ENCODE measurements around the gene TRIM67.

Gene TRIM67

DNA sequence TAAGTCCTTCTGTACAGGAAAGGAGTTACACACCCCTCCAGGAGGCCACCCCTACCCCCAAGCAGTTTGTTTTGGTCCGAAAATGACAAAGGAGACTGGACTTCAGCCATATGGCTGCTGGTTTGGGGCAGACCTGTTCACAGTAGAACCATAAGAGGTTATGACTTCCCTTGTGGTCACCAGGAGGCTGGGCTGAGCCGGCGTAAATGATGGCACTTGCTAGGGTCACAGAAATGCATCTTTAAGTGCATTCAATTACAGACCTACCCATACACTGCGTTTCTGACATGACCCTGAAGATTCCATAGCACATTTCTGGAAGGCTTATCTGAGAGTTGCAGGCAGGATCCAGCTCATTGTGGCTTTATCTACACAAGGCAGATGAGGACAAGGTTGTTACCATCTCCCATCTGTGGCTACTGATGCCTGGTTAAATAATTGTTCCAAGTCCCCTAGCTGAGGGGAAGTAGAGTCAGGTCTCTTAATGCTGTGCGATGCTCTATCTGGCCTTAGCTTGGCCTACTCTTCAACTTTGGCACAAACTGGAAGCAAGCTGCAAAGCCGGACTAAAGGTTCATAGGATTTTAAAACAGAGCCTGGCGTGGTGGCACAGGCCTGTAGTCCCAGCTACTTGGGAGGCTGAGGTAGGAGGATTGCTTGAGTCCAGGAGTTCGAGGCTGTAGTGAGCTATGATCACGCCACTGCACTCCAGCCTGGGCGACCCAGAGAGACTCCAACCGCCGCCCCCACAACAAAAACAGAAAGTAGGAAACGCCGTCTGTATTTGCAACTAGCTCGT is 1.7 kb upstream of the TRIM67 start:
- DNase-seq (ENCODE audit: low spot score) = peak; percentile 23
- TF ChIP-seq, protein P1, sequence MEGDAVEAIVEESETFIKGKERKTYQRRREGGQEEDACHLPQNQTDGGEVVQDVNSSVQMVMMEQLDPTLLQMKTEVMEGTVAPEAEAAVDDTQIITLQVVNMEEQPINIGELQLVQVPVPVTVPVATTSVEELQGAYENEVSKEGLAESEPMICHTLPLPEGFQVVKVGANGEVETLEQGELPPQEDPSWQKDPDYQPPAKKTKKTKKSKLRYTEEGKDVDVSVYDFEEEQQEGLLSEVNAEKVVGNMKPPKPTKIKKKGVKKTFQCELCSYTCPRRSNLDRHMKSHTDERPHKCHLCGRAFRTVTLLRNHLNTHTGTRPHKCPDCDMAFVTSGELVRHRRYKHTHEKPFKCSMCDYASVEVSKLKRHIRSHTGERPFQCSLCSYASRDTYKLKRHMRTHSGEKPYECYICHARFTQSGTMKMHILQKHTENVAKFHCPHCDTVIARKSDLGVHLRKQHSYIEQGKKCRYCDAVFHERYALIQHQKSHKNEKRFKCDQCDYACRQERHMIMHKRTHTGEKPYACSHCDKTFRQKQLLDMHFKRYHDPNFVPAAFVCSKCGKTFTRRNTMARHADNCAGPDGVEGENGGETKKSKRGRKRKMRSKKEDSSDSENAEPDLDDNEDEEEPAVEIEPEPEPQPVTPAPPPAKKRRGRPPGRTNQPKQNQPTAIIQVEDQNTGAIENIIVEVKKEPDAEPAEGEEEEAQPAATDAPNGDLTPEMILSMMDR (IDR thresholded peaks at IDR 0.05; ENCODE audit: extremely low read depth, missing control alignments) = no peak

DNA sequence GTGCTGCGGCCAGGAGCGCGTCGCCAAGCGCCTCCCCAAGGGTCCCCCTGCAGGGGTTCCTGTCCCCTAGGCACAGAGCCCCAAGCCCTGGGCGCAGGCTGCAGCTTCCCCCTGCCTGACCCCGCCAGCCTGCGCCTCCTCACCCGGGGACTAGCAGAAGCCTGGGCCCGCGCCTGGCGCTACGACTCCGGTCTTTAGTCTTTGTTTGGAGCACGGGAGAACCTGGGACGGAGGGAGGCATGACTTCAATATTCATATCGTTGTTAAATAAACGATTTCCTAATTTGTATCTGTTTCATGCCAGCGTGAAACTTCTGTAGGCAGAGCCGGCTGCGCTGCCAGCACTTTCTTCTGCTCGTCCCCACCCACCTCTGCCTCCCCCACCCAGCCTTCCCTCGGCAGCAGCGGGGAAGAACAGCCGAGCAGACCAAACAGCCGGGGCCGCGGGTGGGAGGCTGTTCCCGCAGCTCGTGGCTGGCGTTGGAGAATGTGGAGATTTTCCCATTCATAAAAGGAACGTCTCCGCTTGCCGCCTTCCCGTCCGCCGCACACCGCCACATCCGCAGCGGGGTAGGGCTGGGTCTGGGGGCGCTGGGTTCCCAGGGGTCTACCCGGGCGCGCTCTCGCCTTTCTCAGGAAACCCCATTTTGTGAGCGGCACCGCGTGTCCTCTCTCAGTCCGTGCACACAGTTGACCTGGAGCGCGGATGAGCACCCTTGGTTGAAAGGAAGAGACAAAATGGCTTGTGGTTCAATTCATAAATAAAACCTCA is 777 bp upstream of the TRIM67 start:
- TF ChIP-seq, protein P1 (IDR thresholded peaks at IDR 0.05; ENCODE audit: extremely low read depth, missing control alignments) = no peak
- DNase-seq (ENCODE audit: low spot score) = no peak

DNA sequence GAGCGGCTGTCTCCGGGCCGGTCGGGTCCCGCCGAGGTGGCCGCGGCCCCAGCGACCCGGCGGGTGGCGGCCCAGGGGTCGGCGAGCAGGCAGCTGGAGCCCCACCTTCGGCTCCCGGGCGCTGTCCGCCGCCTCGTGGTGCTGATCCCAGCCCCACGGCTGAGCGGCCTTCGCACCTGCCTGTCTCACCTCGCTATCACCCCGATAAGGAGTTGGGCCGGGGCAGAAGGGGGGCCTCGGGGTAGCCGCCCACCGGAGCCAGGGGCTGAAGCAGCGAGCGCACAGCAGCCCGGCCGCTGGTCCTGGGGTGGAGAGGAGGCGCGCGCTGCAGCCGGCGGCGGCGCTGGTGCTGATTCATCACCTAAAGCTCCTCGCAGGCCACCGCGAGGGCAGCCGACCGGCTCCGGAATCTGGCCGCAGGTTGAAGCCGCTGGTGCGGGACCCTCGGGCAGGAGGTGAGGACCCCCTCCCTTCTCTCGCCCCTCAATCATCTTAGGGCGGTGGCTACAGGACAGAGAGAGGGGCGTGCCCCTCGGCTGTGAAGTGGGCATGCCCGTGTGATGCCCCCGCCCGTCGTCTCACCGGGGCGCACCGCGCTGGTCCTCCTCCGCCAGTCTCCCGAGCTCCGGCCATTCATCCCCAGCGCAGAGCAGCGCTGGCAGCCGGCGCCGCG is 575 bp downstream of the TRIM67 start:
- TF ChIP-seq, protein P1 (IDR thresholded peaks at IDR 0.05; ENCODE audit: extremely low read depth, missing control alignments) = no peak
- peak; percentile 84 for DNase-seq (ENCODE audit: low spot score)

DNA sequence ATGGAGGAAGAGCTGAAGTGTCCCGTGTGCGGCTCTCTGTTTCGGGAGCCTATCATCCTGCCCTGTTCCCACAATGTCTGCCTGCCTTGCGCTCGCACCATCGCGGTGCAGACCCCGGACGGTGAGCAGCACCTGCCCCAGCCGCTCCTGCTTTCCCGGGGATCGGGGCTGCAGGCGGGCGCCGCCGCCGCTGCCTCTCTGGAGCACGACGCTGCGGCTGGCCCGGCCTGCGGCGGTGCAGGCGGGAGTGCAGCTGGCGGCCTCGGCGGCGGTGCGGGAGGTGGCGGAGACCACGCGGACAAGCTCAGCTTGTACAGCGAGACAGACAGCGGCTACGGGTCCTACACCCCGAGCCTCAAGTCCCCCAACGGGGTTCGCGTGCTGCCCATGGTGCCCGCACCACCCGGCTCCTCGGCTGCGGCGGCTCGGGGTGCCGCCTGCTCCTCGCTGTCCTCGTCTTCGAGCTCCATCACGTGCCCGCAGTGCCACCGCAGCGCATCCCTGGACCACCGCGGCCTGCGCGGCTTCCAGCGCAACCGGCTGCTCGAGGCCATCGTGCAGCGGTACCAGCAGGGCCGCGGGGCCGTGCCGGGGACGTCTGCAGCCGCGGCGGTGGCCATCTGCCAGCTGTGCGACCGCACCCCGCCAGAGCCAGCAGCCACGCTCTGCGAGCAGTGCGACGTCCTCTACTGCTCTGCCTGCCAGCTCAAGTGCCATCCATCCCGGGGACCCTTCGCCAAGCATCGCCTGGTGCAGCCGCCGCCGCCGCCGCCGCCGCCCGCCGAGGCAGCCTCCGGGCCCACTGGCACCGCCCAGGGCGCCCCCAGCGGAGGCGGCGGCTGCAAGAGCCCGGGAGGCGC is 1.3 kb downstream of the TRIM67 start:
- TF ChIP-seq, protein P1 (IDR thresholded peaks at IDR 0.05; ENCODE audit: extremely low read depth, missing control alignments) = no peak
- peak; percentile 32 for DNase-seq (ENCODE audit: low spot score)

DNA sequence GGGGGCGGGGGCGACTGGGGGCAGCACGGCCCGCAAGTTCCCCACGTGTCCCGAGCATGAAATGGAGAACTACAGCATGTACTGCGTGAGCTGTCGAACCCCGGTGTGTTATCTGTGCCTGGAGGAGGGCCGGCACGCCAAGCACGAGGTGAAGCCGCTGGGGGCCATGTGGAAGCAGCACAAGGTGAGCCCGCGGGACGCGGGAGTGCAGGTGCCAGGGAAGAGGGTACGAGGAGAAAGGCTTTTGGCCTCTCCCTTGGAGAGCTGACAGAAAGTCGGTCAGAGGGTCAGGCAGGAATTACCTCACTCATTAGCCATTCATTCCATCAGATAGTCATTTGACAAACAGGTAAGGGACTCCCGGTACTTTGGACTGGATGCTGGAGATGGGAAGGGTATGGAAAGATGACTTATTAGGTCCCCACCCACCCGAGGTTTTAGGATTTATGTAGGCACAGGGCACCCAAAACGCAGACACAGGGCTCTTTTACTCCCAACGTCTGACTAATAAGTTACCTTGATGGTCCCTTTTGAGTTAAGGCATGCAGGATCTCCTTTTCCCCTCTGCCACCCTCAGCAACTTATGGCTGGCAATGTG is 2.1 kb downstream of the TRIM67 start:
- TF ChIP-seq, protein P1 (IDR thresholded peaks at IDR 0.05; ENCODE audit: extremely low read depth, missing control alignments) = no peak
- no peak for DNase-seq (ENCODE audit: low spot score)

DNA sequence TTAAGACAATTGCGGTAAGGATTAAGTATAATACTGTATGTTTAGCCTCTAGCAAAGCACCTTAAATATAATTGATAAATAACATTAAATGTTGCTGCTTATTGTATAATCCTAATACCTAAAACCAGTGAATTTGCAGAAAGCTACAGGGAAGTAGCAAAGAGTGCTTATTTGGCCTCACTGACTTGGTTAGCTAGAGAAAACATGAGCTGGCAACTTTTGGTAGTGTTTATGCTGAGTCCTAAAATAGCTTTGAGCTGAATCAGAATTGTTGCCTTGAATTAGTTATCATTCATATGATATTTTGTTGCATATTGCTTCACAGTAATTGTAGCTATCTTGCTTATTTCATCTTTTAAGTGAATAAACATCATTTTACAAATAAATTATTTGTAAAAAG is 3.5 kb downstream of the TRIM67 start:
- TF ChIP-seq, protein P1 (IDR thresholded peaks at IDR 0.05; ENCODE audit: extremely low read depth, missing control alignments) = no peak
- no peak for DNase-seq (ENCODE audit: low spot score)
